Heart left ventricle (tissue), 16 donors: ENCODE measurements around the gene STX8. TPM values are rescaled to one million over a fixed set of nuclear protein-coding genes. Genes with fewer than 3 reads are reported as not detected.

Source experiments
- ATAC-seq, 4 donors: fragments of 200-7000 bp; cut with Tn5 transposase; one replicate each; pipeline ENCODE4 v1.9.1; 2020 to 2022; ENCODE audit warnings: moderate library complexity in 4 of 4, mild to moderate bottlenecking in 3 of 4, moderate number of reproducible peaks in 1 of 4
- DNase-seq, 5 donors: peaks; one replicate each; pipeline ENCODE4 v3.0.0-alpha.2; 2020
- H3K27ac ChIP-seq, 12 donors: fragments of 200-600 bp; sonication (generic) in 4 of 12; one replicate each; pipeline versions ENCODE4 v1.5.0 to v1.8.0; 2016 to 2022; ENCODE audit warnings: mild to moderate bottlenecking in 2 of 12
- H3K27me3 ChIP-seq, 9 donors: fragments of 200-600 bp; sonication (generic) in 2 of 9; one replicate each; pipeline versions ENCODE4 v1.5.1 to v1.8.0; 2016 to 2022; ENCODE audit warnings: mild to moderate bottlenecking in 3 of 9
- H3K36me3 ChIP-seq, 9 donors: fragments of 200-600 bp; sonication (generic) in 2 of 9; one replicate each; pipeline versions ENCODE4 v1.5.0 to v1.8.0; 2018 to 2022; ENCODE audit warnings: mild to moderate bottlenecking in 2 of 9
- H3K4me1 ChIP-seq, 12 donors: fragments of 200-600 bp; sonication (generic) in 4 of 12; one replicate each; pipeline versions ENCODE4 v1.5.0 to v1.8.0; 2016 to 2022; ENCODE audit warnings: mild to moderate bottlenecking in 3 of 12
- H3K4me3 ChIP-seq, 12 donors: fragments of 200-600 bp; sonication (generic) in 4 of 12; one replicate each; pipeline versions ENCODE4 v1.5.0 to v1.8.0; 2017 to 2022; ENCODE audit warnings: mild to moderate bottlenecking in 9 of 12, moderate library complexity in 4 of 12
- H3K9me3 ChIP-seq, 12 donors: fragments of 200-600 bp; sonication (generic) in 4 of 12; one replicate each; pipeline versions ENCODE4 v1.5.0 to v1.8.0; 2016 to 2022; ENCODE audit warnings: mild to moderate bottlenecking in 1 of 12
- POLR2A ChIP-seq, 2 donors: fragments of 450-650 bp; IDR thresholded peaks; one replicate each; pipeline ENCODE4 v1.6.1; 2017; ENCODE audit warnings: antibody characterized with exemption in 2 of 2, mild to moderate bottlenecking in 2 of 2, moderate library complexity in 2 of 2
- WGBS, 4 donors: extraction: QIAGEN DNeasy Blood & Tissue Kit in 2 of 4; methylation state at CpG; one replicate each; pipeline versions ENCODE4 v1.1.5 to v1.1.7; 2013 to 2018; 5-methylcytosine and 5-hydroxymethylcytosine counted together
- intact Hi-C, 10 donors: fragments of 100-400 bp; cut with DNase I; formaldehyde crosslinking; loops; one replicate each; pipeline versions ENCODE4 v1.11.1 to v1.14.2; 2022
- polyA plus RNA-seq, 2 donors: library from polyadenylated mRNA; stranded (reverse); fragments of 200-250 nt; gene quantifications; one replicate each; pipeline ENCODE4 v1.2.3, GENCODE V29; 2013
- total RNA-seq, 9 donors: library from RNA; depleted of rRNA in 2 of 9; stranded (reverse); fragments of >200 nt in 2 of 9; fragmentation: NEBNext Ultra II Directional in 3 of 9; extraction: Animal tissue kit (Norgen Biotek cat#: 25700) in 3 of 9; gene quantifications; one replicate each; pipeline versions ENCODE4 v1.1.0 to v1.2.4, GENCODE V29; 2016 to 2023
- TF ChIP-seq, protein P1 (sequence below), 12 donors: fragments of 200-600 bp; sonication (generic) in 4 of 12; IDR thresholded peaks; one replicate each; pipeline versions ENCODE4 v1.5.0 to v1.8.0; 2018 to 2022; ENCODE audit warnings: antibody characterized with exemption in 12 of 12, mild to moderate bottlenecking in 5 of 12
- donor health status: ischemic (EF 13 %, LVEDD 7.1; RV severe dilation, severe dysfunction).
- donor health status: healthy with polysubstance abuse.
- donor health status: DM: no; HTN: yes; CAD: no.
- donor health status: DM: no; HTN: no; CAD: no.
- donor health status: ischemic (EF 25% LVEDD 6.9; RV normal size, moderate dysfunction).
- donor health status: ischemic (EF 25% LVEDD 5.7; RV mildly dilated, moderate dysfunction).
- donor health status: healthy.
- donor health status: DM: yes; HTN: yes; CAD: no.
- donor health status: ischemic (EF 35%, LVEDD 5.7; RV mildly dilated, moderate dysfunction).
- donor health status: nonischemic (EF 11% LVEDD 7.7; RV severe dilation, severe dysfunction).
- donor health status: DM: yes; HTN: yes; CAD: no.
- donor health status: PGD.
- donor health status: ischemic (EF 29% LVEDD 5.4; RV normal size, mild dysfunction).
- donor health status: nonischemic (EF 23%, LVEDD 6.1; RV moderate dilation, normal function).

STX8 gene
- total and polyA plus RNA-seq, 11 donors: 43.2 to 86.0 (median 62.3) TPM

GRCh38 chr17:9371019-9371418 lies 204.6 kb downstream of the STX8 start:
- peak overlapping the region in 1 of 12 donors; percentile 11 for H3K4me3 ChIP-seq
- H3K4me1 ChIP-seq: peaks cover 0 to 45% (median 28%) of the 10 kb centered on the region in 12 donors
- H3K27me3 ChIP-seq: no peaks in the 10 kb centered on the region
- TF ChIP-seq POLR2A (IDR thresholded peaks at IDR 0.05): no peak
- TF ChIP-seq, protein P1, sequence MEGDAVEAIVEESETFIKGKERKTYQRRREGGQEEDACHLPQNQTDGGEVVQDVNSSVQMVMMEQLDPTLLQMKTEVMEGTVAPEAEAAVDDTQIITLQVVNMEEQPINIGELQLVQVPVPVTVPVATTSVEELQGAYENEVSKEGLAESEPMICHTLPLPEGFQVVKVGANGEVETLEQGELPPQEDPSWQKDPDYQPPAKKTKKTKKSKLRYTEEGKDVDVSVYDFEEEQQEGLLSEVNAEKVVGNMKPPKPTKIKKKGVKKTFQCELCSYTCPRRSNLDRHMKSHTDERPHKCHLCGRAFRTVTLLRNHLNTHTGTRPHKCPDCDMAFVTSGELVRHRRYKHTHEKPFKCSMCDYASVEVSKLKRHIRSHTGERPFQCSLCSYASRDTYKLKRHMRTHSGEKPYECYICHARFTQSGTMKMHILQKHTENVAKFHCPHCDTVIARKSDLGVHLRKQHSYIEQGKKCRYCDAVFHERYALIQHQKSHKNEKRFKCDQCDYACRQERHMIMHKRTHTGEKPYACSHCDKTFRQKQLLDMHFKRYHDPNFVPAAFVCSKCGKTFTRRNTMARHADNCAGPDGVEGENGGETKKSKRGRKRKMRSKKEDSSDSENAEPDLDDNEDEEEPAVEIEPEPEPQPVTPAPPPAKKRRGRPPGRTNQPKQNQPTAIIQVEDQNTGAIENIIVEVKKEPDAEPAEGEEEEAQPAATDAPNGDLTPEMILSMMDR (IDR thresholded peaks at IDR 0.05): no peak
- 16 to 24% (median 24%) methylated on average over 4 of the region's 4 CpGs for WGBS, 4 donors
- H3K36me3 ChIP-seq: peaks cover 0 to under 1% (median 0%) of the 10 kb centered on the region in 9 donors
- peak; percentile 69 to 86 (median 83) for ATAC-seq
- peaks cover 0 to under 1% (median 0%) of the 10 kb centered on the region in 12 donors for H3K9me3 ChIP-seq
- peak overlapping the region in 11 of 12 donors; percentile 5 to 87 (median 70) for H3K27ac ChIP-seq
- intact Hi-C loops: loop anchor here in 1 of 10 donors (10.0 kb wide), 1 partner anchor 54 kb away; no protein-coding TSS in a partner anchor
- DNase-seq: peak in 1 of 5 donors; percentile 17

GRCh38 chr17:9370467-9370866 lies 205.2 kb downstream of the STX8 start:
- intact Hi-C loops: loop anchor here in 1 of 10 donors (10.0 kb wide), 1 partner anchor 54 kb away; no protein-coding TSS in a partner anchor
- WGBS, 4 donors: 80 to 85% (median 83%) methylated on average over 6 of the region's 6 CpGs
- Histone ChIP-seq H3K9me3 (no peaks in the 10 kb centered on the region), H3K36me3 (no peaks in the 10 kb centered on the region), H3K4me1 (peaks cover 0 to 46% (median 28%) of the 10 kb centered on the region in 12 donors), H3K27ac (peak overlapping the region in 10 of 12 donors; percentile 5 to 87 (median 72)), H3K27me3 (no peaks in the 10 kb centered on the region), H3K4me3 (no peak overlapping the region)
- ATAC-seq (no peak), DNase-seq (no peak)
- TF ChIP-seq POLR2A (IDR thresholded peaks at IDR 0.05): no peak
- TF ChIP-seq, protein P1 (IDR thresholded peaks at IDR 0.05): no peak

GRCh38 chr17:9368631-9369030 lies 207.0 kb downstream of the STX8 start:
- no peaks in the 10 kb centered on the region for H3K36me3 ChIP-seq
- H3K9me3 ChIP-seq: no peaks in the 10 kb centered on the region
- H3K27me3 ChIP-seq: no peaks in the 10 kb centered on the region
- H3K27ac ChIP-seq: peak overlapping the region in 2 of 12 donors; percentile 11 to 73
- 87 to 91% (median 91%) methylated on average over 4 of the region's 4 CpGs for WGBS, 4 donors
- intact Hi-C loops: no loop called here
- ATAC-seq: no peak
- no peak for DNase-seq
- peaks cover 0 to 58% (median 36%) of the 10 kb centered on the region in 12 donors for H3K4me1 ChIP-seq
- H3K4me3 ChIP-seq: no peak overlapping the region
- TF ChIP-seq, protein P1 (IDR thresholded peaks at IDR 0.05): no peak
- TF ChIP-seq POLR2A (IDR thresholded peaks at IDR 0.05): no peak

- DNase-seq: peak in 4 of 5 donors; percentile 48 to 73 (median 59)
- WGBS, 4 donors: 30 to 44% (median 36%) methylated on average over 2 of the region's 2 CpGs
- ATAC-seq: peak; percentile 85 to 93 (median 89)
- Histone ChIP-seq H3K27ac (peak overlapping the region in 7 of 12 donors; percentile 27 to 66 (median 51)), H3K4me3 (no peak overlapping the region), H3K36me3 (no peaks in the 10 kb centered on the region), H3K27me3 (no peaks in the 10 kb centered on the region), H3K9me3 (no peaks in the 10 kb centered on the region), H3K4me1 (peaks cover 0 to 58% (median 36%) of the 10 kb centered on the region in 12 donors)
- TF ChIP-seq, protein P1 (IDR thresholded peaks at IDR 0.05): no peak
- TF ChIP-seq POLR2A (IDR thresholded peaks at IDR 0.05): no peak
- intact Hi-C loops: no loop called here
Observed at GRCh38 chr17:9367156-9367555, 208.5 kb downstream of the STX8 start.
